Endothelial cell of umbilical vein (primary cell): Measurements from ENCODE around the gene SPPL2C. TPM values are rescaled to one million over a fixed set of nuclear protein-coding genes. Genes with fewer than 3 reads are reported as not detected.
"Not testable (repeated sequence)": the region's sequence is repeated elsewhere in the genome, so short reads cannot be mapped to it uniquely, and the experiment has no call there.

Source experiments
- BruUV-seq: library from RNA; stranded (reverse); fragments of 400-500 nt; replicated peaks from 2 replicates; lab custom pipeline; 2021; lab: Mats Ljungman, UMichigan
- CTCF ChIA-PET: fragments of 300-600, 350-600 bp; sonication (Branson Sonifier 250); formaldehyde crosslinking; loops from one replicate; lab custom pipeline; 2021; ENCODE audit warnings: antibody characterized with exemption, inconsistent platforms; lab: Charles Lee
- POLR2A ChIA-PET: fragments of 300-600, 350-600 bp; sonication (Branson Sonifier 250); formaldehyde crosslinking; loops from one replicate; lab custom pipeline; 2021; ENCODE audit warnings: antibody characterized with exemption, inconsistent platforms; lab: Charles Lee
- DNase-seq: peaks from one replicate; pipeline ENCODE4 v3.0.0-alpha.2; 2011; ENCODE audit warnings: low read depth, low spot score
- FAIRE-seq: peaks from 2 replicates; lab custom pipeline; 2011; peaks lifted over from hg19 to GRCh38; lab: Jason Lieb, UNC
- H2AFZ ChIP-seq: 2 replicates; pipeline ENCODE4 v1.6.0; 2012; ENCODE audit warnings: low read depth, low read length, control low read depth, inconsistent platforms
- H3K27ac ChIP-seq: 2 replicates; pipeline ENCODE4 v1.5.1; 2011; ENCODE audit warnings: low read depth, mild to moderate bottlenecking, control low read depth, low read length, moderate library complexity; ENCODE audit not compliant: insufficient read depth
- H3K27me3 ChIP-seq, 2 experiments: 2 replicates each; pipeline versions ENCODE4 v1.6.0 to v1.6.1; 2011; ENCODE audit warnings: low read length in 2 of 2, mixed read lengths in 1 of 2; ENCODE audit not compliant: control insufficient read depth in 2 of 2, insufficient read depth in 2 of 2
- H3K36me3 ChIP-seq, 2 experiments: 2 replicates in 1 of 2; 3 replicates in 1 of 2; pipeline ENCODE4 v1.5.1; 2011; ENCODE audit warnings: low read length in 2 of 2, mild to moderate bottlenecking in 1 of 2, moderate library complexity in 1 of 2; ENCODE audit not compliant: control insufficient read depth in 2 of 2, insufficient read depth in 2 of 2; ENCODE audit errors: extremely low read depth in 1 of 2
- H3K4me1 ChIP-seq: 3 replicates; pipeline ENCODE4 v1.5.1; 2011; ENCODE audit warnings: mild to moderate bottlenecking, low read length; ENCODE audit not compliant: control insufficient read depth, insufficient read depth; ENCODE audit errors: extremely low read depth
- H3K4me2 ChIP-seq: 2 replicates; pipeline ENCODE4 v1.6.1; 2011; ENCODE audit warnings: low read length, control low read depth, mixed read lengths; ENCODE audit not compliant: insufficient read depth
- H3K4me3 ChIP-seq, 3 experiments: fragments of 200-600 bp in 1 of 3; sonication (generic), shearing (Covaris generic) in 1 of 3; replicated peaks in 1 of 3; 2 replicates each; pipeline ENCODE4 v1.5.1; 2011 to 2016; ENCODE audit warnings: control low read depth in 3 of 3, low read length in 3 of 3, mild to moderate bottlenecking in 2 of 3, inconsistent platforms in 1 of 3, low read depth in 1 of 3, moderate library complexity in 1 of 3; ENCODE audit not compliant: insufficient read depth in 1 of 3
- H3K79me2 ChIP-seq: 2 replicates; pipeline ENCODE4 v1.6.0; 2012; ENCODE audit warnings: low read length, inconsistent platforms; ENCODE audit not compliant: control insufficient read depth, insufficient read depth
- H3K9ac ChIP-seq: replicated peaks from 2 replicates; pipeline ENCODE3; 2011; ENCODE audit warnings: low read length, control low read depth; ENCODE audit not compliant: insufficient read depth; ENCODE audit errors: extremely low read depth
- H3K9me1 ChIP-seq: replicated peaks from 3 replicates; pipeline ENCODE4 v1.6.0; 2011; ENCODE audit warnings: mild to moderate bottlenecking, low read length; ENCODE audit not compliant: control insufficient read depth, insufficient read depth; ENCODE audit errors: extremely low read depth
- H3K9me3 ChIP-seq: replicated peaks from 2 replicates; pipeline ENCODE4 v1.5.1; 2012; ENCODE audit warnings: low read length, inconsistent platforms; ENCODE audit not compliant: control insufficient read depth, insufficient read depth
- H4K20me1 ChIP-seq: replicated peaks from 2 replicates; pipeline ENCODE3; 2011; ENCODE audit warnings: mild to moderate bottlenecking, low read length; ENCODE audit not compliant: control insufficient read depth, insufficient read depth; ENCODE audit errors: extremely low read depth
- FOS ChIP-seq: IDR thresholded peaks from 2 replicates; pipeline ENCODE4 v1.6.1; 2011; ENCODE audit warnings: mild to moderate bottlenecking, low read length, moderate library complexity, borderline replicate concordance; ENCODE audit not compliant: insufficient read depth
- GATA2 ChIP-seq: IDR thresholded peaks from 2 replicates; pipeline ENCODE4 v1.7.0; 2011; ENCODE audit warnings: low read depth, mild to moderate bottlenecking, moderate library complexity, mixed read lengths, low read length; ENCODE audit not compliant: insufficient read length, insufficient read depth
- JUN ChIP-seq: IDR thresholded peaks from 2 replicates; pipeline ENCODE4 v1.6.1; 2011; ENCODE audit warnings: borderline replicate concordance, low read depth; ENCODE audit not compliant: insufficient read length, insufficient read depth
- MYC ChIP-seq: IDR thresholded peaks from one replicate; pipeline ENCODE4 v1.6.1; 2011; ENCODE audit warnings: mild to moderate bottlenecking, low read depth, low read length
- POLR2AphosphoS5 ChIP-seq: IDR thresholded peaks from 2 replicates; pipeline ENCODE4 v1.6.1; 2012; ENCODE audit warnings: low read depth, mild to moderate bottlenecking, control low read depth, low read length, moderate library complexity; ENCODE audit not compliant: insufficient read depth
- dilution Hi-C: fragments of 300-500 bp; cut with MboI; formaldehyde crosslinking; loops from one replicate; pipeline ENCODE4 v1.15.0; 2019; ENCODE audit warnings: low sequenced_read_pairs; ENCODE audit not compliant: extremely low pct_ligation_motif_present
- intact Hi-C: fragments of 100-400 bp; cut with micrococcal nuclease; formaldehyde crosslinking; loops from one replicate; pipeline ENCODE4 v1.10.0; 2022
- polyA plus RNA-seq, 4 experiments: library from polyadenylated mRNA; depleted of rRNA in 3 of 4; stranded (reverse) in 3 of 4; unstranded in 1 of 4; fragments of >200 nt; gene quantifications; 2 replicates each; pipeline versions ENCODE4 v1.2.1 to v1.2.3, GENCODE V29; 2011 to 2012; ENCODE audit warnings: missing spikeins in 1 of 4
- total RNA-seq: library from RNA; stranded (reverse); gene quantifications from 2 replicates; pipeline ENCODE4 v1.2.3, GENCODE V29; 2021

SPPL2C gene
- total and polyA plus RNA-seq, 2 donors (not counting 3 experiments of a cell fraction or from before 2014, with no cell fraction given) = not detected

DNA sequence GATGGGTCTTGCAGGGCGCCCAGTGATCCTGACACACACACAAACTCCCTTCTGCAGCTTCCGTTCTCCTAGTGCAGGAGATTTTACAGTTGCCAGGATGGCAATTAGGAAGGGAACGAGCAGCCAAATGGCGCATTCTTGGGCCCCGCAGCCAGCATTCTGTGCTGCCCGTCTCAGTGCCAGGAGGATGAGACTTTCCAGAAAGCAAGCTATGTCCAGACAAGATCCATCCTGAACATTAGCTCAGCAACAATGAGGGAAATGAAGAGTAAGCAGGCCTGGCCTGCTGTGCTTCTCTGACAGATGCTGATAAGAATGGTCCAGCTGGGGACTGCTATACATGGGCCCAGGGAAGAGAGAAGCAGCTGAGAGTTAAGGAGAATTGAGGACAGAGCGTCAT is 16.5 kb downstream of the SPPL2C start:
- TF ChIP-seq MYC (no peak), FOS (no peak), GATA2 (no peak), POLR2AphosphoS5 (no peak), JUN (no peak)
- intact Hi-C loops (no loop called here), dilution Hi-C loops (no loop called here)
- FAIRE-seq = no peak
- no peak overlapping the region for H3K27ac ChIP-seq
- H3K4me3 ChIP-seq = no peak overlapping the region
- H3K4me1 ChIP-seq = no peaks in the 10 kb centered on the region
- peaks cover 0 to 4% of the 10 kb centered on the region in 2 experiments for H3K27me3 ChIP-seq
- H3K79me2 ChIP-seq = no peaks in the 10 kb centered on the region
- no peak overlapping the region for H3K4me2 ChIP-seq
- H3K9me1 ChIP-seq = no peaks in the 10 kb centered on the region
- H3K9ac ChIP-seq = no peak overlapping the region
- CTCF ChIA-PET = interaction anchor here (1.2 to 2.4 kb wide), 2 partner anchors 9 to 30 kb away, joined by 7 to 8 read pairs; no protein-coding TSS in a partner anchor
- no peaks in the 10 kb centered on the region for H3K9me3 ChIP-seq
- no TSS peak for BruUV-seq
- H4K20me1 ChIP-seq = no peaks in the 10 kb centered on the region
- DNase-seq = no peak
- POLR2A ChIA-PET = no interaction called here
- no peak overlapping the region for H2AFZ ChIP-seq
- H3K36me3 ChIP-seq = no peaks in the 10 kb centered on the region

DNA sequence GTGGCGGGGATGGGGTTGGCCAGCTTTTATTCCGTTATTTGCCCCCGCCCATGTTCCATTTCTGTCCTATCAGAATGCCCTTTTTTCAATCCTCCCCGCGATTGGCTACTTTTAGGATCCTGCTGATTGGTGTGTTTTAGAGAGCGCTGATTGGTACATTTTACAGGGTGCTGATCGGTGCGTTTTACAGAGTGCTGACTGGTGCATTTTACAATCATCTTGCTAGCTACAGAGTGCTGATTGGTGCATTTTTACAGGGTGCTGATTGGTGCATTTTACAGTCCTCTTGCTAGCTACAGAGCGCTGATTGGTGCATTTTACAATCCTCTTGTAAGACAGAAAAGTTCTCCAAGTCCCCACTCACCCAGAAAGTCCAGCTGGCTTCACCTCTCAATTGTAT is 17.4 kb downstream of the SPPL2C start:
- POLR2A ChIA-PET, dilution Hi-C loops, FAIRE-seq: not testable (repeated sequence)

More for the DNA sequence above, 17.4 kb downstream of the SPPL2C start:
- H3K79me2 ChIP-seq, H3K9ac ChIP-seq, H3K9me3 ChIP-seq, H3K36me3 ChIP-seq, H3K9me1 ChIP-seq, H3K27me3 ChIP-seq, H3K4me1 ChIP-seq, H3K4me3 ChIP-seq, DNase-seq, intact Hi-C loops, H3K4me2 ChIP-seq, H4K20me1 ChIP-seq, H2AFZ ChIP-seq, BruUV-seq, H3K27ac ChIP-seq: not testable (repeated sequence)
- CTCF ChIA-PET = interaction anchor here (1.2 to 2.4 kb wide), 2 partner anchors 10 to 31 kb away, joined by 7 to 8 read pairs; no protein-coding TSS in a partner anchor
